ENCODE measurements around the gene TCERG1L. TPM values are rescaled to one million over a fixed set of nuclear protein-coding genes. Genes with fewer than 3 reads are reported as not detected.

TCERG1L gene
- polyA plus RNA-seq, 1 donor from 2014 or later, result 0.53 TPM

DNA sequence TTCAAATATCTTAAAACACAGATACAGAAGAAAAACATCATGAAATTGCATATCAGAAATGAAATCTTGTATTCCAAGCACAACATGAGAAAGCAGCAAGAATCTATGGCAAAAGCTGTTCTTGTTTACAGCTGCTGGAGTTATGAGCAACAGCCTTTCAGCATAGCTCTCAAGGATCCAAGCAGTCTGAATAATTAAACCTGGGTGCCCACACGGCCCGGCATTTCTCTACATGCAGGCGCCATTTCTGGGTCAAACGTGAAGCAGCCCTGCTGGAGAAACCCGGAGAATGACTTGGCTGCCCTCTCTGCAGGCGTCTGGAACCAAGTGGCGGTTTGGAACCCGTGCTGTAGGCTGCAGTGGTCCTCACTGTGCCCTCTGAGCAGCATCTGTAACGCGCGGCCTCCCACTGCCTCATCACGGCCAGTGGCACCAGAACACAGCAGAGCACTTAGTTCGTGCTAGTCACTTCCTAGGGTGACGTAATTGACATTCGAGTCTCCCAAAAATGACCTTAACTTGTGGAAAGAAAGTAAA is 213.0 kb downstream of the TCERG1L start:
- Histone ChIP-seq H3K9ac (ENCODE audit: low read length) (no peak overlapping the region), H3K9me2 (ENCODE audit: insufficient read depth, low read length) (no peaks in the 10 kb centered on the region), H3K27me3 (ENCODE audit: insufficient read depth, low read depth, low read length) (no peaks in the 10 kb centered on the region), H4K20me1 (ENCODE audit: insufficient read depth) (no peaks in the 10 kb centered on the region), H3K4me3 (ENCODE audit: low read length) (no peak overlapping the region), H3K79me2 (replicated peaks; ENCODE audit: insufficient read depth, low read length) (no peaks in the 10 kb centered on the region), H2AFZ (ENCODE audit: low read depth, low read length) (no peak overlapping the region), H3F3A (ENCODE audit: insufficient read depth, low read length, poor library complexity, severe bottlenecking) (no peaks in the 10 kb centered on the region), H3K9me3 (ENCODE audit: low read length) (no peaks in the 10 kb centered on the region), H3K27ac (ENCODE audit: low read length) (no peak overlapping the region), H3K36me3 (ENCODE audit: insufficient read depth, low read length) (no peaks in the 10 kb centered on the region), H3K4me2 (ENCODE audit: low read length) (no peak overlapping the region)
- TF ChIP-seq MXI1 (conservative IDR thresholded peaks at IDR 0.05; ENCODE audit: poor library complexity, severe bottlenecking) (no peak), RAD21 (conservative IDR thresholded peaks at IDR 0.05) (no peak), POLR2AphosphoS5 (IDR thresholded peaks at IDR 0.05) (no peak)
- TF ChIP-seq, protein P1, sequence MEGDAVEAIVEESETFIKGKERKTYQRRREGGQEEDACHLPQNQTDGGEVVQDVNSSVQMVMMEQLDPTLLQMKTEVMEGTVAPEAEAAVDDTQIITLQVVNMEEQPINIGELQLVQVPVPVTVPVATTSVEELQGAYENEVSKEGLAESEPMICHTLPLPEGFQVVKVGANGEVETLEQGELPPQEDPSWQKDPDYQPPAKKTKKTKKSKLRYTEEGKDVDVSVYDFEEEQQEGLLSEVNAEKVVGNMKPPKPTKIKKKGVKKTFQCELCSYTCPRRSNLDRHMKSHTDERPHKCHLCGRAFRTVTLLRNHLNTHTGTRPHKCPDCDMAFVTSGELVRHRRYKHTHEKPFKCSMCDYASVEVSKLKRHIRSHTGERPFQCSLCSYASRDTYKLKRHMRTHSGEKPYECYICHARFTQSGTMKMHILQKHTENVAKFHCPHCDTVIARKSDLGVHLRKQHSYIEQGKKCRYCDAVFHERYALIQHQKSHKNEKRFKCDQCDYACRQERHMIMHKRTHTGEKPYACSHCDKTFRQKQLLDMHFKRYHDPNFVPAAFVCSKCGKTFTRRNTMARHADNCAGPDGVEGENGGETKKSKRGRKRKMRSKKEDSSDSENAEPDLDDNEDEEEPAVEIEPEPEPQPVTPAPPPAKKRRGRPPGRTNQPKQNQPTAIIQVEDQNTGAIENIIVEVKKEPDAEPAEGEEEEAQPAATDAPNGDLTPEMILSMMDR (IDR thresholded peaks at IDR 0.05; ENCODE audit: poor library complexity, severe bottlenecking), result no peak

DNA sequence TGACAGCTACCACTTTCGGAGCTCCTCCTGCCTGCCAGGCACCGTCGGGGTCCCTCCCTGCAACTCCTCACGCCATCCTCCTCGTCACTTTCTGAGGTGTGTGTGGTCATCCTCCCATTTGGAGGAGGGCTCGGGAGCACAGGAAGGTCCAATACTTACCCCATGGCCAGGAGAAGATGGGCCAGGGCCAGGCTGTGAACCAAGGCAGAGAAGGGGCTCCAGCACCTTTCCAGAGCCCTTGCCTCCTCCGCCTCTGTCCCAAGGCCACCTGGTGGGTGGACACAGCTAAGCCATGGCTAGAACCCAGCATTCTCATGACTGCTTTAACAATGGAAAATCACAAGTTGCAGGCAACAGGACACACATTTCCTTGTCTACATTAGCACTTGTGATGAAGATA is 215.5 kb downstream of the TCERG1L start:
- no peak overlapping the region for H3K27ac ChIP-seq (ENCODE audit: low read length)
- no peak overlapping the region for H3K9ac ChIP-seq (ENCODE audit: low read length)
- no peaks in the 10 kb centered on the region for H3K9me3 ChIP-seq (ENCODE audit: low read length)

More for the DNA sequence above, 215.5 kb downstream of the TCERG1L start:
- no peak overlapping the region for H2AFZ ChIP-seq (ENCODE audit: low read depth, low read length)
- H3K4me3 ChIP-seq (ENCODE audit: low read length), result no peak overlapping the region
- H4K20me1 ChIP-seq (ENCODE audit: insufficient read depth), result no peaks in the 10 kb centered on the region
- H3K27me3 ChIP-seq (ENCODE audit: insufficient read depth, low read depth, low read length), result no peaks in the 10 kb centered on the region
- no peaks in the 10 kb centered on the region for H3K79me2 ChIP-seq (replicated peaks; ENCODE audit: insufficient read depth, low read length)
- TF ChIP-seq TAF1 (IDR thresholded peaks at IDR 0.05; ENCODE audit: low read depth) (no peak), POLR2AphosphoS5 (IDR thresholded peaks at IDR 0.05) (no peak), RAD21 (conservative IDR thresholded peaks at IDR 0.05) (no peak), MXI1 (conservative IDR thresholded peaks at IDR 0.05; ENCODE audit: poor library complexity, severe bottlenecking) (no peak), EZH2 (IDR thresholded peaks at IDR 0.05; ENCODE audit: borderline replicate concordance, insufficient read depth, low read length, poor library complexity, severe bottlenecking) (no peak), SMC3 (conservative IDR thresholded peaks at IDR 0.05; ENCODE audit: poor library complexity) (no peak), EP300 (conservative IDR thresholded peaks at IDR 0.05; ENCODE audit: poor library complexity, severe bottlenecking) (no peak)
- TF ChIP-seq, protein P2, sequence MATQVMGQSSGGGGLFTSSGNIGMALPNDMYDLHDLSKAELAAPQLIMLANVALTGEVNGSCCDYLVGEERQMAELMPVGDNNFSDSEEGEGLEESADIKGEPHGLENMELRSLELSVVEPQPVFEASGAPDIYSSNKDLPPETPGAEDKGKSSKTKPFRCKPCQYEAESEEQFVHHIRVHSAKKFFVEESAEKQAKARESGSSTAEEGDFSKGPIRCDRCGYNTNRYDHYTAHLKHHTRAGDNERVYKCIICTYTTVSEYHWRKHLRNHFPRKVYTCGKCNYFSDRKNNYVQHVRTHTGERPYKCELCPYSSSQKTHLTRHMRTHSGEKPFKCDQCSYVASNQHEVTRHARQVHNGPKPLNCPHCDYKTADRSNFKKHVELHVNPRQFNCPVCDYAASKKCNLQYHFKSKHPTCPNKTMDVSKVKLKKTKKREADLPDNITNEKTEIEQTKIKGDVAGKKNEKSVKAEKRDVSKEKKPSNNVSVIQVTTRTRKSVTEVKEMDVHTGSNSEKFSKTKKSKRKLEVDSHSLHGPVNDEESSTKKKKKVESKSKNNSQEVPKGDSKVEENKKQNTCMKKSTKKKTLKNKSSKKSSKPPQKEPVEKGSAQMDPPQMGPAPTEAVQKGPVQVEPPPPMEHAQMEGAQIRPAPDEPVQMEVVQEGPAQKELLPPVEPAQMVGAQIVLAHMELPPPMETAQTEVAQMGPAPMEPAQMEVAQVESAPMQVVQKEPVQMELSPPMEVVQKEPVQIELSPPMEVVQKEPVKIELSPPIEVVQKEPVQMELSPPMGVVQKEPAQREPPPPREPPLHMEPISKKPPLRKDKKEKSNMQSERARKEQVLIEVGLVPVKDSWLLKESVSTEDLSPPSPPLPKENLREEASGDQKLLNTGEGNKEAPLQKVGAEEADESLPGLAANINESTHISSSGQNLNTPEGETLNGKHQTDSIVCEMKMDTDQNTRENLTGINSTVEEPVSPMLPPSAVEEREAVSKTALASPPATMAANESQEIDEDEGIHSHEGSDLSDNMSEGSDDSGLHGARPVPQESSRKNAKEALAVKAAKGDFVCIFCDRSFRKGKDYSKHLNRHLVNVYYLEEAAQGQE (IDR thresholded peaks at IDR 0.05; ENCODE audit: borderline replicate concordance), result no peak
- TF ChIP-seq, protein P1 (IDR thresholded peaks at IDR 0.05; ENCODE audit: poor library complexity, severe bottlenecking), result no peak
- H3K36me3 ChIP-seq (ENCODE audit: insufficient read depth, low read length), result no peaks in the 10 kb centered on the region
- no peaks in the 10 kb centered on the region for H3K9me2 ChIP-seq (ENCODE audit: insufficient read depth, low read length)
- no peaks in the 10 kb centered on the region for H3F3A ChIP-seq (ENCODE audit: insufficient read depth, low read length, poor library complexity, severe bottlenecking)
- no peak overlapping the region for H3K4me2 ChIP-seq (ENCODE audit: low read length)
